22Rv1 (cell line): Measurements from ENCODE around the gene ACAD8.

Experiments used
- H3K27ac ChIP-seq: fragments of 450-650 bp; 2 replicates; pipeline ENCODE4 v1.5.1; 2017
- ZFX ChIP-seq: fragments of 450-650 bp; IDR thresholded peaks from 2 replicates; pipeline ENCODE4 v1.6.1; 2017; ENCODE audit warnings: antibody characterized with exemption, borderline replicate concordance
- TF ChIP-seq, protein P1 (sequence below): fragments of 450-650 bp; IDR thresholded peaks from 2 replicates; pipeline ENCODE4 v1.5.1; 2017; ENCODE audit warnings: mild to moderate bottlenecking

The ACAD8 gene

DNA sequence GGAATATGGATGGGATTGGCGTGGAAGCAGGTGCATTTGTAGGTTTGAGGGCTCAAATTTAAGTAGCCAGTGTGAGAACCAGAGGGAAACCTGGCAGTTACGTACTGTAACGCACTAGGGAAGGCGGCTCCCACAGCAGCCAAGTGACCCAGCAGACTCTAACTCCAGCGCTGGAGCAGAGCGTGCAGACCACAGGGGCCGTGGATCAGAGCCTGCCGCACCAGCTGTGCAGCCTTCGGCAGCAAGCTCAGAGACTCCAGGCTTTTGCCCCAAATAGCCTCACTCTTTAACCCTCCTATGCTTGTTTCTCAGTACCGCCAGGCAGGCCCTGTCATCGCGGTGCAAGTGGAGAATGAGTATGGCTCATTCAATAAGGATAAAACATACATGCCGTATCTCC is 35.1 kb downstream of the ACAD8 start:
- no peak overlapping the region for H3K27ac ChIP-seq
- TF ChIP-seq, protein P1, sequence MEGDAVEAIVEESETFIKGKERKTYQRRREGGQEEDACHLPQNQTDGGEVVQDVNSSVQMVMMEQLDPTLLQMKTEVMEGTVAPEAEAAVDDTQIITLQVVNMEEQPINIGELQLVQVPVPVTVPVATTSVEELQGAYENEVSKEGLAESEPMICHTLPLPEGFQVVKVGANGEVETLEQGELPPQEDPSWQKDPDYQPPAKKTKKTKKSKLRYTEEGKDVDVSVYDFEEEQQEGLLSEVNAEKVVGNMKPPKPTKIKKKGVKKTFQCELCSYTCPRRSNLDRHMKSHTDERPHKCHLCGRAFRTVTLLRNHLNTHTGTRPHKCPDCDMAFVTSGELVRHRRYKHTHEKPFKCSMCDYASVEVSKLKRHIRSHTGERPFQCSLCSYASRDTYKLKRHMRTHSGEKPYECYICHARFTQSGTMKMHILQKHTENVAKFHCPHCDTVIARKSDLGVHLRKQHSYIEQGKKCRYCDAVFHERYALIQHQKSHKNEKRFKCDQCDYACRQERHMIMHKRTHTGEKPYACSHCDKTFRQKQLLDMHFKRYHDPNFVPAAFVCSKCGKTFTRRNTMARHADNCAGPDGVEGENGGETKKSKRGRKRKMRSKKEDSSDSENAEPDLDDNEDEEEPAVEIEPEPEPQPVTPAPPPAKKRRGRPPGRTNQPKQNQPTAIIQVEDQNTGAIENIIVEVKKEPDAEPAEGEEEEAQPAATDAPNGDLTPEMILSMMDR, result no peak
- no peak for TF ChIP-seq ZFX

DNA sequence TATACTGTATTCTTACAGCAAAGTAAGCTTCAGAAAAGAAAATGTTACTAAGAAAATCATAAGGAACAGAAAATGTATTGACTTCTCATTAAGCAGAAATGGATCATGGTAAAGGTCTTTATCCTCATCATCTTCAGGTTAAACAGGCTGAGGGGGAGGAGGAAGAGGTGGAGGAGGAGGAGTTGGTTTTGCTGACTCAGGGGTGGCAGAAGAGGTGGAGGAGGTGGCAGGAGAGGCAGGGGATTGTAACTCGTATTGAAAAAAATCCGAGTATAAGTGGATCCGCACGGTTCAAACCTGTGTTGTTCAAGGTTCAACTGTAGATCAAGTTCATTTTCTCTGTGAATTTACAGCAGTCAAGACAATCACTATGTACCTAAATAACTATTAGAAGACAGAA is 35.8 kb downstream of the ACAD8 start:
- TF ChIP-seq, protein P1, result no peak
- no peak for TF ChIP-seq ZFX

DNA sequence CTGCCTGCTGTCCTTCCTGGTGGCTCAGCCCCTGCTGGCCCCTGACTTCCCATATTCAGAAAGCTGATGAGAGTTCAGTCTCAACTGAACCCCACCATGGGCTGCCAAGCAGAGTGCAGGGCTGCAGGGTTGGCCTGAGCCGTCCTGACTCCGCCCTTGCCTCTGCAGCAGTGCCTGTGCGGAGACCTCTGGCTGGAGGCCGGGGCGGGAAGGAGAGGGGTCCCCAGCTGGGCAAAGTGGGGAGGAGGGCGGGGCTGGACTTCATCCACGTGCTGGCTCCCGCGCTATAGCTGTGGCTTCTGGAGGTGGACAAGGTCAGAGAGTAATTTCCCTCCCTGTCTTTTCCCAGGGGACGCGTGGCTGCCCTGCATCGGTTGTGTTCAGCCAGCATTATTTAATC is 36.4 kb downstream of the ACAD8 start:
- no peak overlapping the region for H3K27ac ChIP-seq
- TF ChIP-seq ZFX, result no peak
- TF ChIP-seq, protein P1, result no peak

More for the DNA sequence above, 35.8 kb downstream of the ACAD8 start:
- no peak overlapping the region for H3K27ac ChIP-seq

DNA sequence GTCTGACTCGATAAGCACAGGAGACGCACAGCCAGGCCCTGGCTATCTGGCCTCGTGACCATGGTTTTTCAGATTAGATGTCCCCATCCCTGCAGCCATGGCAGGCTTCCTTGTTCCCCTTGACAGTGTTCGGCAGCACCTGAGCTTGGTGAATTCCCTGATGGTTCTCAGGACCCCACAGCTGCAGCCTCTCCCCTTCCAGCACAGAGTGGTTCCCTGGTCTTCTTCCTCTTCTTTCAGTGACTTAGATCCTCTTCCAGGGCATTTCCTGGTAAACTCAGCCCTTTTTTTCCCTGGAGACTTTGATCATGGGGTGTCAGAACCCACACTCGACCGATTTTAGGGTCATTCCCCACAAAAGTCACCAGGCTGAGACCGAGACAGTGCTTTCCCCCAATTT is 37.3 kb downstream of the ACAD8 start:
- H3K27ac ChIP-seq, result no peak overlapping the region
- TF ChIP-seq, protein P1, result no peak
- TF ChIP-seq ZFX, result no peak

DNA sequence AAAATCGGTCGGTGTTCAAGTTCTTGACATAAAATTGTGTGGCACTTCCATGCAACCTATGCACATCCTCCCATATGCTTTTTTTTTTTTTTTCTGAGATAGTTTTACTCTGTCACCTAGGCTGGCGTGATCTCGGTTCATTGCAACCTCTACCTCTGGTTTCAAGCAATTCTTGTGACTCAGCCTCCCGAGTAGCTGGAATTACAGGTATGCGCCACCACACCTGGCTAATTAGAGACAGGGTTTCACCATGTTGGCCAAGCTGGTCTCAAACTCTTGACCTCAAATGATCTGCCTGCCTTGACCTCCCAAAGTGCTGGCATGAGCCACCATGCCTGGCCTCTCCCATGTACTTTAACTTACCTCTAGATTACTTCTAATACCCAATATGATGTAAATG is 37.8 kb downstream of the ACAD8 start:
- TF ChIP-seq, protein P1, result no peak
- TF ChIP-seq ZFX, result no peak
- H3K27ac ChIP-seq, result no peak overlapping the region

DNA sequence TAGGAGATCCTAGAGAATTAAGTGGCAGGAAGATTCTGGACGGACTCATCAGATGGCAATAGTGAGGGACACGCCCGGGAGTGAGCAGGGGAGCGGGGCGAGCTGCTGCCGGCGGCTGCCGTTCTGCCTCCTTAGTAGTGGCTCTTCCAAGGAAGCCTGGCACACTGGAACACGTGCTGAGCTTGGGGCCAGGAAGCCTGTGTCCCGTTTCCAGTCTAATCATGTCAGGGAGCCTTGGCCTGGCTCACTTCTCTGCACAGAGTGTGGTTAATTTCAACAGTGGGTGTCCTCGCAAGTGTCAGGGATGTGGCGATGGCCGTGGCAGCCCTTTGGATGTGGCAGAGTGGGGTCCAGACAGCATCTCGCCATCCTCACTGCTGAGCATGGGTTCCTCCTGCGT is 39.3 kb downstream of the ACAD8 start:
- no peak for TF ChIP-seq ZFX
- TF ChIP-seq, protein P1, result no peak
- no peak overlapping the region for H3K27ac ChIP-seq

DNA sequence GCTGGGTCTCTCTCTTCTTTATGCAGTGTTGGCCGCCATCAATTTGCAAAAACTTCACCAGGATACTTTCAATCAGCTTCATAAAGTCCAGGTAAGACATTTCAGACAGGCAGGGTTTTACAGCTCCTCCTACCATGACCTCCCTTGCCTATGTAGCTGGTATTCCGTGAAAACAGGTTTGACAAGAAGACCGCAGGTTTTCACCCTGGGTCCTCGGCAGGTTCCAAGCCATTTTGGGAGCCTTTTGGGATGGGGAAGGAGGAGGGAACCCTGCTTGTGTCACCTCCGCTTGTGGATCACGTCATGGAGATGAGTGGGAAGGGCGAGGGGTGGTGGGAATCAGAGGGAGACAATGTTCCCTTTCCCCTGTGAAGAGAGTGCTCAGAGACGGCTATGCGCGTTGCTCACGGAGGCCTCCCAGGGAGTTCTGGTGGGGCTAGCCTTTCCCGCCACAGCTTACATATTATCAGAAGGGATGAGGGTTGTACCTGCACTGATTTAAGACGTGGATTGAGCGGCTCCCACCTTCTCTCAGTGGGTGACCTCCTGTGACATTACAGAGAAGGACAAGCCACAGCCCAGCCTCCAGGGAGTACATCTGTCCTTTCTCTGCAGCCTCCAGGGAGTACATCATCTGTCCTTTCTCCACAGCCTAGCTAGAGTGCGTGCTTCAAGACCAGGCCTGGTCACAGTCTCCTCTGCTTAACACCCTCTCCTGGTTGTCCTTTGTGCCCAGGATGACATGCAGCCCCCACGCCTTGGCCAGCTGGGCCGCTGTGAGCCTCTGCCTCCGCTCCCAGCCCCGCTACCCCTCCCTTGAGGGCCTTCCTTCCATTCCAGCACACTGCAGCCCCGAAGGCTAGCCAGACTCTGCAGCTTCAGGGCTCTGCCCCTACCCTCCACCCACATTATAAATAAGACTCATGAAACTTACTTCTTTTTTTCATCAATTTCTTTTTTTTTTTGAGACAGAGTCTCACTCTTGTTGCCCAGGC is 40.0 kb downstream of the ACAD8 start:
- H3K27ac ChIP-seq, result no peak overlapping the region
- TF ChIP-seq, protein P1, result no peak
- TF ChIP-seq ZFX, result no peak
